Lower leg skin (tissue), 3 donors: ENCODE measurements around the gene STK10.

Experiments used
- POLR2A ChIP-seq, 2 donors: fragments of 450-650 bp; IDR thresholded peaks; one replicate each; pipeline ENCODE4 v1.6.1; 2016 to 2017; ENCODE audit warnings: antibody characterized with exemption in 2 of 2, mild to moderate bottlenecking in 1 of 2, moderate library complexity in 1 of 2
- TF ChIP-seq, protein P1 (sequence below), 3 donors: fragments of 450-650 bp; IDR thresholded peaks; one replicate each; pipeline ENCODE4 v1.5.1; 2016; ENCODE audit warnings: antibody characterized with exemption in 3 of 3, mild to moderate bottlenecking in 3 of 3, moderate library complexity in 2 of 3

DNA sequence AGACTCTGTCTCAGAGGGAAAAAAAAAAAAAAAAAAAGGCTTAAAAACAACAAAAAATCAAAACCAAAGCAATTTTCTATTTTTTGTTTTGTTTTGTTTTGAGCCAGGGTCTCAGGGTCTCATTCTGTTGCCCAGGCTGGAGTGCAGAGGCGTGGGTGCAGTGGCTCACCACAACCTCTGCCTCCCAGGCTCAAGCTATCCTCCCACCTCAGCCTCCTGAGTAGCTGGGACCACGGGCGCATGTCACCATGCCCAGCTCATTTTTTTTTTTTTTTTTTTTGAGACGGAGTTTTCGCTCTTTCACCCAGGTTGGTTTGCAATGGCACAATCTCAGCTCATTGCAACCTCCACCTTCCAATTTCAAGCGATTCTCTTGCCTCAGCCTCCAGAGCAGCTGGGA lies 5.7 kb downstream of the STK10 start:
- TF ChIP-seq POLR2A (IDR thresholded peaks at IDR 0.05): no peak
- TF ChIP-seq, protein P1, sequence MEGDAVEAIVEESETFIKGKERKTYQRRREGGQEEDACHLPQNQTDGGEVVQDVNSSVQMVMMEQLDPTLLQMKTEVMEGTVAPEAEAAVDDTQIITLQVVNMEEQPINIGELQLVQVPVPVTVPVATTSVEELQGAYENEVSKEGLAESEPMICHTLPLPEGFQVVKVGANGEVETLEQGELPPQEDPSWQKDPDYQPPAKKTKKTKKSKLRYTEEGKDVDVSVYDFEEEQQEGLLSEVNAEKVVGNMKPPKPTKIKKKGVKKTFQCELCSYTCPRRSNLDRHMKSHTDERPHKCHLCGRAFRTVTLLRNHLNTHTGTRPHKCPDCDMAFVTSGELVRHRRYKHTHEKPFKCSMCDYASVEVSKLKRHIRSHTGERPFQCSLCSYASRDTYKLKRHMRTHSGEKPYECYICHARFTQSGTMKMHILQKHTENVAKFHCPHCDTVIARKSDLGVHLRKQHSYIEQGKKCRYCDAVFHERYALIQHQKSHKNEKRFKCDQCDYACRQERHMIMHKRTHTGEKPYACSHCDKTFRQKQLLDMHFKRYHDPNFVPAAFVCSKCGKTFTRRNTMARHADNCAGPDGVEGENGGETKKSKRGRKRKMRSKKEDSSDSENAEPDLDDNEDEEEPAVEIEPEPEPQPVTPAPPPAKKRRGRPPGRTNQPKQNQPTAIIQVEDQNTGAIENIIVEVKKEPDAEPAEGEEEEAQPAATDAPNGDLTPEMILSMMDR (IDR thresholded peaks at IDR 0.05): no peak
